Measurements from ENCODE around the gene KRTAP10-11.
"Not testable (repeated sequence)": the region's sequence is repeated elsewhere in the genome, so short reads cannot be mapped to it uniquely, and the experiment has no call there.

KRTAP10-11 gene

GRCh38 chr21:44664691-44665090, 18.5 kb downstream of the KRTAP10-11 start:
- no peak for DNase-seq (ENCODE audit: low read depth in 3 of 3)

GRCh38 chr21:44666401-44667320, 20.4 kb downstream of the KRTAP10-11 start, which contains the start of gene KRTAP12-2:
KRTAP12-2 (minus strand) TSS chr21:44666927; CDS start chr21:44666886, 41 bp downstream.
- DNase-seq (ENCODE audit: low read depth in 3 of 3): no peak

- DNase-seq (ENCODE audit: low read depth in 3 of 3): no peak
Measured at GRCh38 chr21:44667612-44668011, 21.4 kb downstream of the KRTAP10-11 start.

GRCh38 chr21:44670642-44671432, 24.6 kb downstream of the KRTAP10-11 start:
- no peak for DNase-seq (ENCODE audit: low read depth in 3 of 3)

GRCh38 chr21:44671911-44672310, 25.7 kb downstream of the KRTAP10-11 start:
- DNase-seq (ENCODE audit: low read depth in 3 of 3): no peak

GRCh38 chr21:44677881-44678280, 31.7 kb downstream of the KRTAP10-11 start:
- DNase-seq (ENCODE audit: low read depth in 3 of 3): no peak

- no peak for DNase-seq (ENCODE audit: low read depth in 3 of 3)
Measured at GRCh38 chr21:44681152-44681551, 34.9 kb downstream of the KRTAP10-11 start.

- no peak for DNase-seq (ENCODE audit: low read depth in 3 of 3)
Measured at GRCh38 chr21:44681861-44682579, 35.8 kb downstream of the KRTAP10-11 start, which contains the start of gene KRTAP12-1. KRTAP12-1 (minus strand) TSS chr21:44682163; CDS start chr21:44682123, 40 bp downstream.

GRCh38 chr21:44682580-44683151, 36.5 kb downstream of the KRTAP10-11 start:
- no peak for DNase-seq (ENCODE audit: low read depth in 3 of 3)

GRCh38 chr21:44684077-44684476, 37.9 kb downstream of the KRTAP10-11 start:
- DNase-seq (ENCODE audit: low read depth in 3 of 3): no peak

GRCh38 chr21:44684483-44684882, 38.3 kb downstream of the KRTAP10-11 start:
- no peak for DNase-seq (ENCODE audit: low read depth in 3 of 3)

GRCh38 chr21:44685050-44685449, 38.8 kb downstream of the KRTAP10-11 start:
- DNase-seq (ENCODE audit: low read depth in 3 of 3): not testable (repeated sequence)

GRCh38 chr21:44686000-44686781, 40.0 kb downstream of the KRTAP10-11 start:
- no peak for DNase-seq (ENCODE audit: low read depth in 3 of 3)

- DNase-seq (ENCODE audit: low read depth in 3 of 3): no peak
Measured at GRCh38 chr21:44686843-44687561, 40.8 kb downstream of the KRTAP10-11 start.

- no peak for DNase-seq (ENCODE audit: low read depth in 3 of 3)
Measured at GRCh38 chr21:44687671-44688070, 41.5 kb downstream of the KRTAP10-11 start.

- DNase-seq (ENCODE audit: low read depth in 3 of 3): not testable (repeated sequence)
Measured at GRCh38 chr21:44689740-44690139, 43.5 kb downstream of the KRTAP10-11 start.

- DNase-seq (ENCODE audit: low read depth in 3 of 3): no peak
Measured at GRCh38 chr21:44691686-44692085, 45.5 kb downstream of the KRTAP10-11 start.

GRCh38 chr21:44692798-44693512, 46.7 kb downstream of the KRTAP10-11 start:
- DNase-seq (ENCODE audit: low read depth in 3 of 3): no peak

GRCh38 chr21:44694776-44695175, 48.6 kb downstream of the KRTAP10-11 start:
- DNase-seq (ENCODE audit: low read depth in 3 of 3): no peak

Data from stimulated activated CD4-positive, alpha-beta T cell treated with anti-CD3 and anti-CD28 coated beads, TNF-alpha, amount 100 ng/mL, for 24 hours (primary cell).